GM18909 (cell line): Measurements from ENCODE around the gene PPT1.
"Not testable (repeated sequence)": the region's sequence is repeated elsewhere in the genome, so short reads cannot be mapped to it uniquely, and the experiment has no call there.

Experiments used
- ATAC-seq: cut with Tn5 transposase; IDR thresholded peaks from one replicate; pipeline ENCODE4 v1.9.1; 2021; ENCODE audit warnings: mild to moderate bottlenecking; ENCODE audit not compliant: unreplicated experiment, poor library complexity

PPT1 gene

DNA sequence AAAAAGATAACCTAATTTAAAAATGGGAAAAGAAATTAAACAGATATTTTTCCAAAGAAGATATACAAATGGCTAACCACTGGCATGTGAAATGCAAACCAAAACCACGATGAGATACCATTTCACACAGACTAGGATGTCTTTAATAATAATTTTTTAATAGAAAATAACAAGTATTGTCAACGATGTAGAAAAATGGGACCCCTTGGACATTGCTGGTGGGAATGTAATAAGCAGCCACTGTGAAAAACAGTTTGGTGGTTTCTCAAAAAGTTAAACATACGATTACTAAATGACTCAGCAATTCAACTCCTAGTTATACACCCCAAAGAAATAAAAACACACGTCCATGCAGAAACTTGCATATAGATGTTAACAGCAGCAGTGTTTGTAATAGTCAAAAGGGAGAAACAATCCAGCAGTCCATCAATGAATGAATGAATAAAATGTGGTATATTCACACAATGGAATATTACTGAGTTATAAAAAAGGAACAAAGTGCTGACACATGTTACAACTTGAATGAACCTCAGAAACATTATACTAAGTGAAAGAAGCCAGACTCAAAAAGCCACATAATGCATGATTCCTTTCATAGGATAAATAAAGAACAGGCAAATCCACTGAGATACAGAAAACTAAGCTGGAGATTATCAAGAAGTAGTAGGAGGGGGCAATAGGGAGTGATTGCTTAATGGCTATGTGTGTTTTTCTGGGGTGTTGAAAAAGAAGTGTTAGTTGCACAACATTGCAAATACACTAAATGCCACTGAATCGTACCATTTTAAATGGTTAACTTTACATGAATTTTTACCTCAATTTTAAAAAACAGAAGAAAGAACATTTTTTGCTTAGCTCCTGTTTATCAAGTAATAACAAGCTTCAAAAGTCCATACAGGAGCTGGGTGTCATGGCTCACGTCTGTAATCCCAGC is 4.1 kb downstream of the PPT1 start:
- ATAC-seq = no peak

DNA sequence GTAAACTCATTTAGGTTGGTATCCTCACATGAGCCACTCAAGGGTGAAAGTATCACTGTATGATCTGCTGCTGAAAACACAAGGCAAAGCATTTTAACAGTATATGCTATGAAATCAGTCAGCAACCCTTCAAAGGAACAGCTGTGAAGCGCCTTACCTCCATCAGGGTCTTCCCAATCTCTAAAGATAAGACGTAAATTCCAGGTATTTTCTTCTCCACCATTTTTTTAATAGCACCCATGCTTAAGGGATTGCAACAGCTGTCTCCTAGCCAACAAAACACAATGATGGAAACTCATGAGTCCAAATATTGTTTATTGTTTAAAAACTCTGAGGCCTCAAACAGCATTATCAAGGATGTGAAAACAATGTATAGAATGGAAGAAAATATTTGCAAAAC is 4.8 kb downstream of the PPT1 start:
- no peak for ATAC-seq

DNA sequence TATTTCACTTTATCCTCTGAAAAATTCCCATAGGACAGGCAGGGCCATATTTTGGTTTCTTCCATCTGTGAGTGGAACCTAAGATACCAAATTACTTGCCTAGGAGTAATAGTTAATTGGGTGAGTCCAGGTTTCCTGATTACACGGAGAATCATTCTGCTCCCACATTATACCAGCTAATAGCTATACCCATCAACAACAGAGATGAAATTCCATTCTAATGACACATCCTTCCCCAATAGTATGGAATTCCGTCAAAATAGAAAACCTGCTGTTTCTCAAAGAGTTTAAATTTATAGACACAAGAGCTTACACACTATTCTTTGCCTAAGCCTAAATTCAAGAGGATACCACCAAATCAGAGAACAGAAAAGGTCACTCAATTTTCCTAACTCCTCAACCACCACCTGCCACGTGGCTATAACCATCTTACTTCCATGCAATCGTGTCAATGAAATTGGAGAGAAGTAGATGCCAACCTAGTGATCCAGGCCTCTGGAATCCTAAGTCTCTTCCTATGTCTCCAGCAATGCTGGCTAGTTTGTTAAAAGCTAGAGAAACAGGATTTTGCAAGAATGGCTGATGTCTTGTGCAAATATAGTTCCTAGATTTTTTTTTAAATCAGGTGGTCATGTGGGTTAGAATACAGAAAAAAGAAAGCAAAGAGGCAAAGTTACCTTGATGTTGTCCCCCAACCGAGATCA is 6.2 kb downstream of the PPT1 start:
- no peak for ATAC-seq

DNA sequence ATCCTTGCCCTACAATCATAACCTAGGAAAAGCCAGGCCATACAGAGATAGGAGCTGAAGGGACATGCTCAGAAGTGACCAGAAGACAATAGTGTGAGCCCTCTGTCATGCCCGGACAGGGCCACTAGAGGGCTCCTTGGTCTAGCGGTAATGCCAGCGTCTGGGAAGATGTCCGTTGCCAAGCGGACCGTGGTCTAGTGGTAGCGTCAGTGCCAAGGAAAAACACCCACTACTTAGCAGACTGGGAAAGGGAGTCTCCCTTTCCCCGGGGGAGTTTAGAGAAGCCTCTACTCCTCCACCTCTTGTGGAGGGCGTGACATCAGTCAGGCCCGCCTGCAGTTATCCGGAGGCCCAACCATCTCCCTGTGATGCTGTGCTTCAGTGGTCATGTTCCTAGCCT is 12.3 kb downstream of the PPT1 start:
- ATAC-seq = not testable (repeated sequence)

DNA sequence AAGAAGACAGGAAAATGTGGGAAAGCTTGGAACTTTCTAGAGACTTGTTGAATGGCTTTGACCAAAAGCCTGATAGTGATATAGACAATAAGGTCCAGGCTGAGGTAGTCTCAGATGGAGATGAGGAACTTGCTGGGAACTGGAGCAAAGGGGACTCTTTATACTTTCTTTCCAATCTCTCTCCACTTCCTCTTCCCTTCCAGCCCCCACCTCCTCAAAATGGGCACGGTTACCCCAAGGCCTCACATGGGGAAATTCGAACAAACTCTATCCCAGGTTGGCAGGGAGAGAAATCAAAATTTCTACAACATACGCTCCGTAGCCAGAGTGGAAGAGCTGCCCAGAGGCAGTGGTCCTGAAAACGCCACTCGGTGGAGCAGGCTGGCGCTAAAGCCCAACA is 15.2 kb downstream of the PPT1 start:
- no peak for ATAC-seq

DNA sequence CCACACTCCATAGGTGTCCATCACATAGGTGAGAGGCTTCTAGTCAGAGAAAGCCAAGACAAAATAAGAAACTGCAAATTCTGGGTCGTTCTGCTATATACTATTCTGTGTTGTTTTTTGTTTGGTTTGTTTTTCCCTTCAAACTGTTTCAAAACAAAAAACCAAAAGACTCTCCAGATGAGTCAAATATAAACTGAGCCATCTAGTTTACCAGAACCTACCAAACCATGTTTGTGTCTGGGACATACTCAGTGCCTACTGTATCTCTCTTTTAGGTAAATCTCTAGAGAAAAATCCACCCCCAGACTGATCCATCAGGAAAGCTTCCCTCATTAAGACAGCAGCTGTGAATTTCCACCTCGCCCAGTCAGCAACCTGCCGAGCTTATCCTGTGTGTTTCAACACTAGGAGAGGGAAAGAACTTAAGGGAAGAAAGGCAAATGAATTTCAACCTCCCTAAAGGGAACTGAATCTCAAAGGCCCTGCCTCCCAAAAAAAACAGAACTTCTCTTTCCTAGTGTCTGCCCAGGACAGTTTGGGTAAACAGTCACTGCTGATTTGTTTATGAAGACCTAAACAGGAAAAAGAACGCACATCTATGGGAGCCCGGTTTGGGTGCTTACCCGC is 17.2 kb downstream of the PPT1 start:
- ATAC-seq = no peak

DNA sequence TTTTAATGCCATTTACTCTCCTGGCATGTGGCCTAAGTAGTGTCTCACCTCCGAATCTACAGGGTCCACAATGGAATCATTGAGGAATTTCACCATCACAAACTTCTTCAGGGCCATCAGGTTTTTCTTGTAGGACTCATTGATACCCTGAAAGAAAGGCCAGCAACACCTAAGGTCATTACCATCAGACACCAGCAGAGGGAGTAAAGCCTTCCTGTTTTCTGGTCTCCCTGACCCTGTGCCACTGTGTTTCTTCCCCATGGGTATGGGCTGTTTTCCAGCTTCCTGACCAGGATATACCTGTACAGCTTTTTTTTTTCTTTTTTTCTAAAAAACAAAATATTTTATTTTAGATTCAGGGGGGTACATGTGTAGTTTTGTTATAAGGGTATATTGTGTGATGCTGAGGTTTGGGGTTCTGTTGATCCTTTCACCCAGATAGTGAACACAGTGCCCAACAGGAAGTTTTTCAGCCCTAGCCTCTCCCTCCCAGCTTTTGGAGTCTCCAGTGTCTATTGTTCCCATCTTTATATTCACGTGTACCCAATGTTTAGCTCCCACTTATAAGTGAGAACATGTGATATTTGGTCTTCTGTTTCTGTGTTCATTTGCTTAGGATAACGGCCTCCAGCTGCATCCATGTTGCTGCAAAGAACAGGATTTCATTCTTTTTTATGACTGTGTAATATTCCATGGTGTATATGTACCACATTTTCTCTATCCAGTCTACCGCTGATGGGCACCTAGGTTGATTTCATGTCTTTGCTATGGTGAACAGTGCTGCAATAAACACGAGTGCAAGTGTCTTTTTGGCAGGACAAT is 18.3 kb downstream of the PPT1 start:
- ATAC-seq = no peak

DNA sequence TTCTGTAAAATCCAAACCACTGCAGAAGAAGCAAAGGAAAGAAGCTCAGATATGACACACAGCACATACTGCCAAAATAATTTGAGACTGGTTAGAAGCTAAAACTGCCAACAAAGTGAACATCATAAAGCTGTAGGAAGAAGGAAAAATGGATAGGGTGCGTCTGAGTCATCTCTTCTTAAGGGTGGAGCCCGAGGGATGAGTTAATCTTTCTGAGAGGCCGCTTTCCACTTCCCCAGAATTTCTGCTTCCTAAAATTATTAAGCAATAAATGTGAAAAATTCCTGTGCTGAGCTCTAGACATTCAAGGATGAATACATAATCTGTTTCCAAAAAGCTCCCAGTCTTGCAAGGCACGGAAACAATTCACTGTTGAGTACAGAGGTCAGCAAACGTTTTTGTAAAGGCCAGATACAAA is 20.1 kb downstream of the PPT1 start:
- no peak for ATAC-seq

DNA sequence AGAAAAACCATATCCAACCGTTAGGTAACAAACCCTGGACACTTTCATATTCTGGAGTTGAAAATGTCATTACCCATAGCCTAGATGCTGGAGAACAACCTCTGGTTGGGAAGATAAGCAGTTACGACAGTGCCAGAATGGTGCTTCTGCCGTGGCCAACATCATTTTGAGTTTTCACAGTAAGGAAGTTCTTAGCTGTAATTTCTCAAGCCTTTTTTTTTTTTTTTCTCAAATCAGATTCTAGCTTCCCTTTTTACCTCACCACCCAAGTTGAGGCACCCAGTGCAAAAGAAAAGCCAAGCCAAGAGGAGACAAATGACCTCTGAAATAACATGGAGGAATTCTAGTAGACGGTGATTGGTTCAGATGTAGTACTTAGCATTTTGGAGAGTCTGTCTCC is 21.8 kb downstream of the PPT1 start:
- ATAC-seq = no peak

DNA sequence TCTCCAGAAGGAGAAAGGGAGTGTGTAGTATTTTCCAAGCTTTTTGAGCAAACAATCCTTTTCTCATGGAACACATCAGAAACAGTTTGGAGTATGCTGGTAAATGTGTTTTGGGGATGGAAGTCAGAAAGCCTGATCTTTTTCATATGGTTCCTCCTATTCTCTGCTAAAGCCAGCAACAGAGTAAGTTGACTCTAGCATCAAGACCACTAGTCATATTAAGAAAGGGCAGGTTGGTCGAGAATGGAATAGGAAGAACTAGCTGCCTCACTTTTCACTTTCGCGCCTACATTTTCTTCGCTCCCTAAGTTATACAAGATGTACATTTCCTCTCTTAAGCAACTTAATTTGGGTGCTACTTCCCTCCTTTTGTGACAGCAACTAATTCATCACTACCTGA is 24.0 kb downstream of the PPT1 start:
- no peak for ATAC-seq

DNA sequence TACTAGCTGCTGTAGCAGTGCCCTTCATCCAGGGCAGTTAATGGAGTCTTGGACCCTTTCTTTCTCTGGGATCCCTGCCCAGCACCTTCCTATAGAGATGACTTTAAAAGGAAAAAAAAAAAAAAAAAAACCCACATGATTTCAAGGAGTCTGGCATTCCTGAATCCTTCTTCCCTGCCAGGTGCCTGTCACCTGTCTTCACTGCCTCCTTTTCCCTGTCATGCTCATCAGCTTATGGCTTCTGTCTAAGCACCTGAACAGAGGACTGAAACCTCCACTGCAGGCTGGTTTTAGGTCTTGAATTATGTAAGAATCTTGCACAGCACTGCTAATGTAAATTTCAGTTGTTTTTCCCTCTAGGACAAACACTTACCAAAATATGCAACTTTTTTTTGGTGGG is 24.9 kb downstream of the PPT1 start:
- ATAC-seq = no peak

DNA sequence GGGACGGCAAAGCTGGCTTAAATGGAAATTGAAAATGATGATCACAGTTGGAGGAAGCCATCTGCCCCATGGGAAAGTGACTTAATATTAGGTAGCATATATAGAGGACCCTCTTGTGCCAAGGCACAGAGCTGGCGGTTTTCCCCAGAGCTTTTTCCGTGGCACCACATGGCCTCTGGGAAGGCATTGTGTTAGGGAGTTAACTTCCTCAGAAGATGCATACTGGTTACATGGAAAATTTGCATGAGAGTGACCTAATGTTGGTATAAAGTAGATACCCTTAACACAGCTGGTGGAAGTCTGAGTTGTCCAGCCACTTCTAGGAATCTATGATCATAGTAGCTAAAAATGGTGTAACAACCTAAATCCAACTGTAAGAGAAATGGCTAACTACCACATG is 29.2 kb downstream of the PPT1 start:
- no peak for ATAC-seq

DNA sequence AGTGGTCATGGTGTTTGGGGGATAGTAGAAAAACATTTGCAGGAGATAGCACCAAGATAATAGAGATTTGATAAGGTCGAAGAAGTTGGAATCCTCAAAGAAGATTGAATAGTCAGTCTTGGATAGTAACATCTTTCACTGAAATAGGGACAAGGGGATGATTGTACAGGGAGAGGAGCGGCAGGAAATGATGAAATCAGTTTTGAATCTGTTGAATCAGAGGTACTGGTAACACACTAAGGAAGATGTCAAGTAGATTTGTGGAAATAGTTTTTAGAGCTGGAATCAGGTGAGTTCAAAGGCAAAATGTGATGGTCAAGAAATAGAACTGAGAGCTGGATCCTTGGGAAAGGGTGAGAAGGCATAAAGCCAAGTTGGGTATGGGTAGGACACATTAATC is 30.0 kb downstream of the PPT1 start:
- ATAC-seq = no peak

DNA sequence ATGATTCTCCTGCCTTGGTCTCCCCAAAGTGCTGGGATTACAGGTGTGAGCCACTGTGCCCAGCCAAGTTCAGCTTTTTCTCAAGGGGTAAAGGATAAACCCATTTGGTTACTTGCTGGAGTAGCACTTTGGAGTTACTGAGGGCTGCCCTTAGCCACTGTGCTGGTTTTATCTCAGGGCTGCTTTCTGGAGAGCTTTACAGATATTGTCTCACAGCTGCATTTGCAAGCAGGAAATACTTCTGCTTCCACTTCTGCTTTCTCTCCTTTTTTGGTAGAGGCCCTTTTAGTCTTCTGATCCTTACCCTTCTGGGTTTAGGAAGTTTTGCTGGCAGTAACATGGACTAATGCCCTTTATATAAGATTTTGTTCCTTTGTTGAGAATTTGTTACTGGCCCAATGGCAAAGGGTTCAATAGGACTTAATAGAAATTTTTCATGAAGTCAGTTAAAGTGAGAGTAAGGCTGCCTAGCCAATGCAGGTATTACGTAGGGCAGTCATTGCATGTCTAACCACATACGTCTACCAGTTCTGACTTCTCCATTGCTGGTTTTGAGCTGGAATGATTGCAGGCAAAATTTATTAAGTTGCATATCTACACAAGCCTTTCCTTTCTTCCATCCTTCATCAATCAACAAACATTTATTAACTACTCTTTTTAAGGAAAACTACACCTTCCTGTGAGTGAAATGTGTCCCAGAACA is 32.1 kb downstream of the PPT1 start:
- peak; percentile 76 for ATAC-seq

DNA sequence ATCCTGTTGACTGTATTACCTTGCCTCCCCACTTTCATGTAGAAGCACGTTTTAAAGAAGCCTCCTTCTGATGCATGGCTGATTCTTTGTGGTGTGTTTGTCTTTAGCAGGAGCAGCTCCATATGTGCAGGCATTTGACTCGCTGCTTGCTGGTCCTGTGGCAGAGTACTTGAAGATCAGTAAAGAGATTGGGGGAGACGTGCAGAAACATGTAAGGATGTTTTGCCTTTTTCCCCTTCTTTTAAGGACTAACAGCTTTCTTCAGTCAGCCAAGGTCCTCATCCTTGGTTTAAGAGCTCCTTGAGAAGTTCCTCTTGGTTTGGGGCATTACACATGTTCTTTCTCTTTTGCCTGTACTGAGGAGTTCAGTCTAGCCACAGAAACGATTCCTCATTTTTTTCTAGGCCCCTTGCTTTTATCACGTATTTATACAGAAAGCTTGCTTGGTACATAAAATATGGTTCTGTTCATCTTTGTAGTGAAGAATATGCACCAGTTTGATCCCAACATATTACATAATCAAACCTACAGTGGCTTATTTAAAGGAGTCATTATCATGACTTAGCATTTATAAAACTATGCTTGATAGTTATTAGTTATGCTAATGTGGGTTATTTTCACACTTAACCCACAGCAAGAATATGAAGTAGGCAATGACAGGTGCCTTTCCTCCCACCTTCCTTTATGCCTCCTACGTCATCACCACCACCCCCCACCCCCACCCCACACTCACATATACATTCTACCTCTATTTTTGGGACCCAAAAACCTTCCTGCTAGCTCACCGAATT is 36.9 kb downstream of the PPT1 start:
- no peak for ATAC-seq

DNA sequence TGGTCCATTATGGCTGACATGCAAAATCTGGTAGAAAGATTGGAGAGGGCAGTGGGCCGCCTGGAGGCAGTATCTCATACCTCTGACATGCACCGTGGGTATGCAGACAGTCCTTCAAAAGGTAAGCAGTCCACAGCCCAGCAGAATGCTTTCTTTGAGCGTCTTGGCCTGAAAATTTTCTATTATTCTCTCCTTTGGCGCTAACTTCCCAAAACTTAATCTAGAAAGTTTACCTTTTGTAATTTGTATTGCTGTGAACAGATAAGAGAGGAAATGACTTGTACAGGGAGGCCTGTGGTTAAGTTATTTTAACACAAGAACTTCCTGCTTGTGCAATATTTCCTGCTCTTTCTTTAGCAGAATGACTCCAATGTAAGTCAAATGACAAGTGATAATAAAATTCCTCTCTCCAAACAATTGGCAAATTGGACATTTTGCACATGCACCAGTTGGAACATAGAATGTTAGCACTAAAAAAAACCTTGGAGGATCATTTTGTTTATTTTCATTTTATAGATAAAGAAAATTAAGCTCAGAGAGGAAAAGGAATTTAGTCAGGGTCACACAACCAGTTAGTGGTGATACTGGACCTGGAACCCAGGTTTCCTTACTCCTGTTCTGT is 37.6 kb downstream of the PPT1 start:
- no peak for ATAC-seq

DNA sequence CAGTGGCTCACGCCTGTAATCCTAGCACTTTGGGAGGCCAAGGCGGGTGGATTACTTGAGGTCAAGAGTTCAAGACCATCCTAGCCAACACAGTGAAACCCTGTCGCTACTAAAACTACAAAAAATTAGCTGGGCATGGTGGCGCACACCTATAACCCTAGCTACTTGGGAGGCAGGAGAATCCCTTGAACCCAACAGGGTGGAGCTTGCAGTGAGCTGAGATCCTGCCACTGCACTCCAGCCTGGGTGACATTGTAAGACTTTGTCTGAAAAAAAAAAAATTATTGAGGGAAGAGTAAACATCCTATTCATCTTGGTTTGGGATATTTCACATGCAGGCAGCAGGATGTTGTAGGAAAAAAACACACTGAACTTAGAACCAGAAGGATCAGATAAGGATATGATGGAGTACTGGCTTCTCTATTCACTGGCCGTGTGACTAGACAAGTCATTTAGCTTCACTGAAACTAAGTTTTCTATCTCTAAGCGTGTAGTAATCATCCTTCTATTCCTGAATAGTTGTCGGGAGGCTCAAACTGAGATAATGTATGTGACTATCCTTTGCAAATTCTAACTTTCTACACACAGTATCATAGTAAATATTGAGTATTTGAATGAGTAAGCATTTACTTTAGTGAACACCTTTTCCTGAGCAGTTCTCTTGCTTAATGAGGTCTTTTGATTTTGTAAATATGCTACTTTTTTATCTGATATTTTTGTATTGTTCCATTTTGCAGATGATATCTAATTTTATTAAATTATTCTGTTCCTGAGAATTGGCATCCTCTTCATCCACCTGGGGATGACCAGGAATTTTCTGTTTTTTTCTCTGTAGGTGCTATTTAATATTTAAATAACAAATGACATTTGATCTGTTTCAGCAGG is 38.4 kb downstream of the PPT1 start:
- no peak for ATAC-seq

DNA sequence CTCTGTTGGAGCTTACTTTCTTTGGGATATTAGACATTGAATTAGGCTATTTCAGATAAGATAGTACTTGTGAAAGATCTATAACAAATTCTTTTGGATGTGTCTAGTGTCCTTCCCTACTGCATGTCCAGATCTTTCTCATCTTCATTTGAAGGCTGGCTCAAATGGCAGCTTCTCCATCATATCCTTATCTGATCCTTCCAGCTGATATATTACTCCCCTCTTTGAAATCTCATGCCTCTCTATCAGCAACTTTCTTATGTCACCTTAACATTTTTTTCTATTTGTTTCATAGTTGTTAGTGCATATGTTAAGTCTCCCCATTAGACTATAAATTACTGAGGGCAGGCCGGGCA is 39.0 kb downstream of the PPT1 start:
- no peak for ATAC-seq
